Left renal cortex interstitium (tissue), 4 donors: ENCODE results near the gene PHAX. TPM values are rescaled to one million over a fixed set of nuclear protein-coding genes. Genes with fewer than 3 reads are reported as not detected.
"Not testable (repeated sequence)": the region's sequence is repeated elsewhere in the genome, so short reads cannot be mapped to it uniquely, and the experiment has no call there.

ENCODE experiments used
- DNase-seq, 4 donors: peaks; one replicate each; pipeline ENCODE4 v3.0.0-alpha.2; 2013; ENCODE audit warnings: low read depth in 4 of 4, low spot score in 2 of 4, missing footprints in 1 of 4
- polyA plus RNA-seq, 4 donors: library from polyadenylated mRNA; unstranded; fragments of 120-200 nt; gene quantifications; one replicate each; pipeline ENCODE4 v1.2.1, GENCODE V29; 2013; ENCODE audit not compliant: insufficient read length in 4 of 4

Gene PHAX
- polyA plus RNA-seq, 4 donors: 54.9 to 100.0 (median 74.8) TPM

DNA sequence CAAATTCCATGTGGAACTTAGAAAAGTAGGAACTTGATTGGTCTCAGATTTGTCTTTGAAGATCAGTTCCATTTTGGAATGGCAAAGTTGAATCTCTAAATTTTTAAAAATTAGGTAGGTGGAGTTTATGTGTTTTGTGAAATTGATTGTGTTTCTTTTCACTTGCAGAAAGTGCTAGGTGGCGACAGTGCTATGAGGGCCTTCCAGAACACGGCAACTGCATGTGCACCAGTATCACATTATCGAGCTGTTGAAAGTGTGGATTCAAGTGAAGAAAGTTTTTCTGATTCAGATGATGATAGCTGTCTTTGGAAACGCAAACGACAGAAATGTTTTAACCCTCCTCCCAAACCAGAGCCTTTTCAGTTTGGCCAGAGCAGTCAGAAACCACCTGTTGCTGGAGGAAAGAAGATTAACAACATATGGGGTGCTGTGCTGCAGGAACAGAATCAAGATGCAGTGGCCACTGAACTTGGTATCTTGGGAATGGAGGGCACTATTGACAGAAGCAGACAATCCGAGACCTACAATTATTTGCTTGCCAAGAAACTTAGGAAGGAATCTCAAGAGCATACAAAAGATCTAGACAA, 2.8 kb downstream of the PHAX start:
- DNase-seq: no peak

DNA sequence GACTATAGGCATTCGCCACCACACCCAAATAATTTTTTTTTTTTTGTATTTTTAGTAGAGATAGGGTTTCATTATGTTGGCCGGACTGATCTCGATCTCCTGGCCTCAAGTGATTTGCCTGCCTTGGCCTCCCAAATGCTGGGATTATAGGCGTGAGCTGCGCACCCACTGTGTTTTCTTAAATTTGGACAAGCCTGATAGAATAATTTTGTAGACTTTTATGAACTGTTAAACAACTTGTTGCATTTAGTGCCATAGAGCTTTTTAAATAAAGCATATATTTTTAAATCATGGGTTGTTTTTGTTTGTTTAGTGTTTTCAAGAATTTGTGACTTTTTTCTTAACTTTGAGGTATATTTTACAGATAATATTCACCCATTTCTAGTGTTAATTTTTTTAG, 4.8 kb downstream of the PHAX start:
- no peak for DNase-seq

DNA sequence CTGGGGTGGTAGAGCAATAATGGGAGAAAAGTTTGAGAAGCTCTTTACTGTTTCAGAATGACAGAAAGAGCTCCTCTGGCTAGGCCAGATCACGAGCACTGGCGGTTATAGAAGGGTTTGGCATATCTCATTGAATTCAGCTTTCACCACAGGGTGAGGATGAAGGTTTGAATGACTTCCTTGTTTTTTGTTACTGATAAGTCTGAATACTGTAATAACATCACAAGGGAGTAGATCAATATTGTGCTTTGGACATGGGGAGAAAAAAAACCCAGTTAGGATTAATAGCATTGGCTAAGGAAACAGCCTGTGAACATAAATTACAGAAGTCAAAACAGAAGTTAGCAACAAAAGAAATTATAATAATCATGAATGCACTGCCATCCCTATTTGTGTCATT, 9.4 kb downstream of the PHAX start:
- DNase-seq: no peak

DNA sequence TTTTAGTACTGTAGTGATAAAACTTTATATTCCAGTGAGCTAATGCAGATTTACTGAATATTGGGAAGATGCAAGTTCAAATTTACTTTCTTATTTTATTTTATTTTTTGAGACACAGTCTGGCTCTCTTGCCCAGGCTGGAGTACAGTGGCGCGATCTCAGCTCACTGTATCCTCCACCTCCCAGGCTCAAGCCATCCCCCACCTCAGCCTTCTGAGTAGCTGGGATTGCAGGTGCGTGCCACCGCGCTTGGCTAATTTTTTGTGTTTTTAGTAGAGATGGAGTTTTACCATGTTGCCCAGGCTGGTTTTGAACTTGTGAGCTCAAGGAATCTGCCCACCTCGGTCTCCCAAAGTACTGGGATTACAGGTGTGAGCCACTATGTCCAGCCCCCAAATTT, 9.9 kb downstream of the PHAX start:
- DNase-seq: no peak

DNA sequence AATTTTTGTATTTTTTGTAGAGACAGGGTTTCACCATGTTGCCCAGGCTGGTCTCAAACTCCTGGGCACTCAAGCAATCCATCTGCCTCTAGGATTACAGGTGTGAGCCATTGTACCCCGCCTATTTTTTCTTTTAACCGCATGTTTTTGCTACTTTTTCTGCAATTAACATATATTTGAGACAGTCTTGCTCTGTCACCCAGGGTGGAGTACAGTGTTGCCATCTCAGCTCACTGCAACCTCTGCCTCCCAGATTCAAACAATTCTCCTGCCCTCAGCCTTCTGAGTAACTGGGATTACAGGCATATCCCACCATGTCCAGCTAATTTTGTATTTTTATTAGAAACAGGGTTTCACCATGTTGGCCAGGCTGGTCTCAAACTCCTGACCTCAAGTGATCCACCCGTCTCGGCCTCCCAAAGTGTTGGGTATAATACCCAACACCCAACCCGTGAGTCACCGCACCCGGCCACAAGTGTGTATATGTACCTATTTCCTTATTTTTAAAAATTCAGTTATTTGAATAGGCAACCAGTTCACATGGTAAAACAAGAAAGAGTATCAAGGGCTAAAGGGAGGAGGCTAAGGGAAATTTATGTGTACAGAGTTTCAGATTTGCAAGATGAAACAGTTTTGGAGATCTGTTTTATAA, 13.3 kb downstream of the PHAX start:
- no peak for DNase-seq

DNA sequence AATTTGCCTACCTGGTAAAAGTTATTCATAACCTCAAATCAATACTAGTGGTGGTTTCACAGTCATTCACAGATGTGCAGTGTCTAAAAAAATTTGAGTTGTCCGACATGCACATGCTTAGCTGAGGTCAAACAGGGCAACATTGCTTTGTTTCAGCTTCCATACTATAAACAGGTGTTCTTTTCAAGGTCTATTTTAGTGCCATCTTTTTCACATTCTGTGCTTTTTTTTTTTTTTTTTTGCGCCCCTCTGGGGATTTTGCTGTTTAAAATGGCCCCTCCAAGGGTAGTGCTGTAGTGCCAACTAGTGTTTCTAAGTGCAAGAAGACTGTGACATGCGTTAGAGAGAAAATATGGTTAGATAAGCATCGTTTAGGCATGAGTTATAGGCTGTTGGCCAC, 14.5 kb downstream of the PHAX start:
- DNase-seq: no peak

DNA sequence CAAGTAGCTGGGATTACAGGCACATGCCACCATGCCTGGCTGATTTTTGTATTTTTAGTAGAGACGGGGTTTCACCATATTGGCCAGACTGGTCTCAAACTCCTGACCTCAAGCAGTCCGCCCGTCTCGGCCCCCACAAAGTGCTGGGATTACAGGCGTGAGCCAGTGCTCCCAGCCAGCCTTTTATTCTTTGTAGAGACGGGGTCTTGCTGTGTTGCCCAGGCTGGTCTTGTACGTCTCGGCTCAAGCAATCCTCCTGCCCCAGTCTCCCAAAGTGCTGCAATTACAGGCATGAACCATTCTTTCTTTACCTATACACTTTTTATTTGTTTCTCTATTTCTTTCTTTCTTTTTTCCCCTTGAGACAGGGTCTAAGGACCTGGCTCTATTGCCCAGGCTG, 16.9 kb downstream of the PHAX start:
- DNase-seq: not testable (repeated sequence)

DNA sequence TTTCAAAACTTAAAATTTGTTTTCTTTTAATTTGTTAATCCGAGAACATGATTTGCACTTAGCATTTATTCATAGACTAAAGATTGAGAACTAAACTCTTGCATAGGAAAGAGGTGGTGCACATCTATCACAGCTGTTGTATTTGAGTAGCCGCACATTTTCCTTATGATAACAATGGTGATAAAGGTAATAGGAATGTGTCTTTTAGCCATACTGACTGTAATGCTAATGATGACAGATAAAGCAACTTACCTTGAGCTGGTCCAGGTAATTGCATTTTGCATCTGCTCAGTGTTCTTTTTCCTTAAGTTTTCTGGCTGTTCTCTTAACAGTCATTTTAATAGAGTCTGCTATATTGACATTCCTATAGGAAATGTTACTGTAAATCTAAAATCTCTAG, 19.0 kb downstream of the PHAX start:
- no peak for DNase-seq

DNA sequence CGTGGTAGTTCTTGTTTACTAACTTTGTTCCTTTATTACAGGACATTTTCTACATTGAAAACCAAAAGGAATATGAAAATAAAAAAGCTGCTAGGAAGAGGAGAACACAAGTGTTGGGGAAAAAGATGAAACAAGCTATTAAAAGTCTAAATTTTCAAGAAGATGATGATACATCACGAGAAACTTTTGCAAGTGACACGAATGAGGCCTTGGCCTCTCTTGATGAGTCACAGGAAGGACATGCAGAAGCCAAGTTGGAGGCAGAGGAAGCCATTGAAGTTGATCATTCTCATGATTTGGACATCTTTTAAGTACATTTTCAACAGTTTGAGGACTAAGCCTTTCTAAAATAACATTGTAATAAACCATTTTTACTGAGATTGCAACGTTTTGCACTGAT, 23.8 kb downstream of the PHAX start:
- DNase-seq: no peak

DNA sequence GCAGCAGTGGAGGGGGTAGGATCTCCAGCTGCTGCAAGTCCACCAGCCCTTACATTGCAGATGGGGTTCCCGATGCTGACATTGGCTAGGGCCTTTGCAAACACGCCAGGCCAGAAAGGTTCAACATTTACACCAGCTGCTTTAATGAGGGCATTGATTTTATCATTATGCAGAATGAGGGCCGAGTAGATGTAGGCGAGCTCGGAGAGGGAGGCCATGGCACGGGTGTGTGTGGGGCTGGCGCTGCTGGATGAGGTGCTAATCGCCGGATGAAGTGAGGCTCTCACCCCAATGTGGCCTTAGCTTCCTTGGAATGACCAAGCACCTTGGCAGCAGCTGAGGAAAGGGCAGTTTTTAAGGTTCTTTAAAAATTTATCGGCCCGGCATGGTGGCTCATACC, 27.4 kb downstream of the PHAX start:
- DNase-seq: no peak

DNA sequence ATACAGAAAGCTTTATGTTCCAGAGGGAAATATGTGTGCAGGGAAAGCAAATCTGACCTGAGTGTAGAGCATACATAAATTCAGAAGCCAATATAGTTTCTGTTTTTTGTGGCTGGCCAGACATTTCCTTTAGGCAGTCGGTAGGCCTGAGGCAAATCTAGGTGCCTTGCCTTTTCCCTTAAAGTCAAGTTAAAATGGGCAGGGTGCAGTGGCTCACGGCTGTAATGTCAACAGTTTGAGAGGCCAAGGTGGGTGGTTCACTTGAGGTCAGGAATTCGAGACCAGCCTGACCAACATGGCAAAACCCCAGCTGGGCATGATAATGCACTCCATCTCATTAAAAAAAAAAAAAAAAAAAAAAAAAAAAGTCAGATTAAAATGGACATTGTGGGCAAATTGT, 31.2 kb downstream of the PHAX start:
- DNase-seq: no peak

DNA sequence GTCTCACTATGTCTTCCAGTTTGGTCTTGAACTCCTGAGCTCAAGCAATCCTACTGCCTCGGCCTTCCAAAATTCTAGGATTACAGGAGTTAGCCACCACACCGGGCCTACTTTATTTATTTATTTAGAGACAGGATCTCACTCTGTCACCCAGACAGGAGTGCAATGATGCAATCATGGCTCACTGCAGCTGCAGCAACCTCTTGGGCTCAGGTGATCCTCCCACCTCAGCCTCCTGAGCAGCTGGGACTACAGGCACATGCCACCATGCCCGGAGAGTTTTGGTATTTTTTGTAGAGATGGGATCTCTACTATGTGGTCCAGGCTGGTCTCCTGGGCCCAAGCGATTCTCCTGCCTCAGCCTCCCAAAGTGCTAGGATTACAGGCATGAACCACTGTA, 32.8 kb downstream of the PHAX start:
- no peak for DNase-seq

DNA sequence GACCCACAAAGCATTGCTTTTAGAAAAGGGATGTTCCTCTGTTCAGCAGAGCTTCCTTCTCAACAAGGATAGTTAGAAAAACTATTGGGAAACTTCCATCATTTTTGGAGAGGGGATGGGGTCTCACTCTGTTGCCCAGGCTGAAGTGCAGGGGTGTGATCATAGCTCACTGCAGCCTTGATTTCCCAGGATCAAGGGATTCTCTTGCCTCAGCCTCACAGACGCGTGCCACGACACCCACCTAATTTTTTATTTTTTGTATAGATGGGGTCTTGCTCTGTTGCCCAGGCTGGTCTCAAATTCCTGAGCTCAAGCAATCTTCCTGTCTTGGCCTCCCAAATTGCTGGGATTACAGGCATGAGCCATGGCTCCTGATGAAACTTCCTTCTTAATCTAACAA, 34.8 kb downstream of the PHAX start:
- DNase-seq: no peak

DNA sequence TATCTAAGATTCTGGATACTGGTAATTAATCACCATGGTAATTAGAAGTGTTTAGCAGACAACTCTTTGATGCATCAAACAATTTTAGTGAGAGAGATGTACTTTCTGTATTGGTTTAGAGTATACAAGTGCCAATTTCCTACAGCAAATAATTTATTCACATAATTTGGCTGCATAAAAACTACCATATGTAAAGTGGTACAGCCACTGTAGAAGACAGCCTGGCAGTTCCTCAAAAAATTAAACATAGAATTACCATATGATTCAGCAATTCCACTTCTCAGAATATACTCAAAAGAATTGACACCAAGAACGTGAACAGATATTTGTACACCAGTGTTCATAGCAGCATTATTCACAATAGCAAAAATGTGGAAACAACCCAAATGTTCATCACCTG, 36.2 kb downstream of the PHAX start:
- DNase-seq: no peak

DNA sequence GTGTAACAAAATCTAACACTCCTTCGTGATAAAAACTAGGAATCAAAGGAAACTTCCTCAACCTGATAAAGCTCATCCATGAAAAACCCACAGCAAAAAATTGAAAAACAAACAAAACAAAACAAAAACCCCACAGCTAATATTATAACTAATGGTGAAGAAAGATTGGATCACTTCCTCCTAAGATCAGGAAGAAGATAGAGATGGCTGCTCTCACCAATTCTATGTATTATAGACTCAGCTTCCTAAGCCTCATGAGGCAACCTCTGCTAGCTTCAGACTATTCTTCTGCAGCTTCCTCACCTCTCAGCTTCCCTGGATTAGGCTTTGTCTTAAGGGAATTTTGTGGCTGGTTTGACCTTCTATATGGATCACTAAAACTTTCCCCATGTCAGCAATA, 40.1 kb downstream of the PHAX start:
- no peak for DNase-seq

DNA sequence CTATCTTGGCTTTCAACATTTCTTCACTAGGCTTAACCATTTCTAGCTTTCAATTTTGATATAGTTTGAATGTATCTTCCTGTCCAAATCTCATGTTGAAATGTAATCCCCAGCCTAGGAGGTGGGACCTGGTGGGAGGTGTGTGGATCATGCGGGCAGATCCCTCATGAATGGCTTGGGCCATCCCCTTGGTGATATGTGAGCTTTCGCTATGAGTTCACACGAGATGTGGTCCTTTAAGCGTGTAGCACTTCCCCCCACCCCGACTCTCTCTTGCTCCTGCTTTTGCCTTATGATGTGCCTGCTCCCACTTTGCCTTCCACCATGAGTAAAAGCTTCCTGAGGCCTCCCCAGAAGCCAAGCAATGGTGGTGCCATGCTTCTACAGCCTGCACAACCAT, 40.6 kb downstream of the PHAX start:
- DNase-seq: no peak

DNA sequence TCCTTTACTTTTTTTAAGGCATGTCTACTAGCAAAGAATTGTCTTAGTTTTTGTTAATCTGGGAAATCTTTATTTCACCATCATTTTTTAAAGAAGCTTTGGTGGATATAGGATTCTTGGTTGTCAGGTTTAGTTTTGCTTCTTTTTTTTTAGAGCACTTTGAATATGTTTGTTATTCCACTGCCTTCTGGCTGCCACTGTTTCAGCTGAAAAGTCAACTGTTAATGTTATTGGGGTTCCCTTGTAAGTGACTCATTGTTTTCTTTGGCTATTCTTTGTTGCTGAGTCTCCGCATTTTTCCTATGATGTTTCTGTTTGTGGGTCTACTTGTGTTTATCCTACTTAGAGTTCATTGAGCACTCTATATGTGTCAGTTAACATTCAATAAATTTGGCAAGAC, 44.4 kb downstream of the PHAX start:
- DNase-seq: no peak

DNA sequence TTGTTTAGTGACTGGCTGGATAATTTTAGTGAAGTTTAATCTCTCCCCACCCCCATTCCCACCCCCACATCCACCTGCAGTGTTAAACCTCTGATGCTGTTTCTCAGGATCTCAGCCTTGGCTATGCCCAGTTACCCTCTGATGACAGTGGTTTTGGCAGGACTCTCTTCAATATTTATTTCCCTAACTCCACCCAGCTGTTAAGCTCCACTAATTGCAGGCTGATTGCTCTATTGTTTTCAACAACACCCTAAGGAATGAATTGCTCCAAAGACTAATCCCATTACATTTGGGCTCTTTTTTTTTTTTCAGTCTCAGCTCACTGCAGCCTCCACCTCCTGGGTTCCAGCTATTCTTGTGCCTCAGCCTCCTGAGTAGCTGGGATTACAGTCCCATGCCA, 46.3 kb downstream of the PHAX start:
- DNase-seq: no peak

DNA sequence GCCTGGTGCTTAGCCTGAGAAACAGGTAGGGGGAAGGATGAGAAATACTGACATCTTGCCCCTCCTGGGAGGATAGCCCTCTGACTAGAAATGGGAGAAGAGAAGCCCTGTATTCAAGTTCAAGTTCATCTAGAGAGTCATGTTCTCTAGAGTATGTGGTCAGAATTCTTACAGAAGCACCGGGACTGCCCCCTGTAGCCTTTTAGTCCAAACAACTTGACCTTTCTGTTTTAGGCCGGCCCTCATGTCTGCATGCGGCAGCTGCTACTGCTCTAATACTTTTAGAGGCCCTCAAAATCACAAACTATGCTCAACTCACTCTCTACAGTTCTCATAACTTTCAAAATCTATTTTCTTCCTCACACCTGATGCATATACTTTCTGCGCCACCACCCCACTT, 47.7 kb downstream of the PHAX start:
- DNase-seq: no peak

DNA sequence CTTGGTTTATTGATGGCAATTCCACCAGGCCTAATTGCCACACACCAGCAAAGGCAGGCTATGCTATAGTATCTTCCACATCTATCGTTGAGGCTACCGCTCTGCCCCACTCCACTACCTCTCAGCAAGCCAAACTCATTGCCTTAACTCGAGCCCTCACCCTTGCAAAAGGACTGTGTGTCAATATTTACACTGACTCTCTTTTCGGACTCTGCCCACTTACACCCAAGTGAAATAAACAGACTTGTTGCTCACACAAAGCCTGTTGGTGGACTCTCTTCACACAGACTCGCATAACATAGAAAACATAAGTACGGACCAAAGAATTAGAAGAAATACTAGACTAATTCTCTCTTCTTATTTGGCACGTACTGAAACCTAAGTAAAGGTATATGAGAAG, 48.3 kb downstream of the PHAX start:
- DNase-seq: not testable (repeated sequence)

DNA sequence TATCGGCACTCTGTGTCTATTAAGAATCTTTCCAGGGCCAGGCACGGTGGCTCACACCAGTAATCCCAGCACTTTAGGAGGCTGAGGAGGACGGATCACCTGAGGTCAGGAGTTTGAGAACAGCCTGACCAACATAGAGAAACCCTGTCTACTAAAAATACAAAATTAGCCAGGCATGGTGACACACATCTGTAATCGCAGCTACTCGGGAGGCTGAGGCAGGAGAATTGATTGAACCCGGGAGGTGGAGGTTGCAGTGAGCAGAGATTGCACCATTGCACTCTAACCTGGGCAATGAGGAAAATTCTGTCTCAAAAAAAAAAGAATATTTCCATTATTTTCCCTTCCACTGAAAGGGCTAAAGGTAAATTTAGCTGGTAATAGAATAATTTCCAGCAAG, 49.0 kb downstream of the PHAX start:
- not testable (repeated sequence) for DNase-seq

DNA sequence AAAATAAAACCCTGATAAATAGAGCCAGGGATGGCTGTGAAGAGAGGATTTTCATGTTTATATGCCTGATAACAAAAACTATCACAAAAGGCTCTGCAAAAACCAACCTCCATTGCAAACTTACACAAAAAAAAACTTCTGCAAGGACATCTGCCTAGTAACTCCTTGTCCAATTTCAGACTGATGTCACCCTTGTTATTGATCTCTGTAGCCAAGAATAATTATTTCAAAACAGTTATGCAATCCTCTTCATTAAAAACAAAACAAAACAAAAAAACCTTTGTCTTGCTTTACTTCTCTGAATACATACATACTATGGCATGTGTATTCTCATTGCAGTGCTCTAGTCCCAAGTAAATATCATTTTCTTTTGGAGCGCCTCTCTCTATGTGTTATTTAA, 49.7 kb downstream of the PHAX start:
- DNase-seq: no peak

DNA sequence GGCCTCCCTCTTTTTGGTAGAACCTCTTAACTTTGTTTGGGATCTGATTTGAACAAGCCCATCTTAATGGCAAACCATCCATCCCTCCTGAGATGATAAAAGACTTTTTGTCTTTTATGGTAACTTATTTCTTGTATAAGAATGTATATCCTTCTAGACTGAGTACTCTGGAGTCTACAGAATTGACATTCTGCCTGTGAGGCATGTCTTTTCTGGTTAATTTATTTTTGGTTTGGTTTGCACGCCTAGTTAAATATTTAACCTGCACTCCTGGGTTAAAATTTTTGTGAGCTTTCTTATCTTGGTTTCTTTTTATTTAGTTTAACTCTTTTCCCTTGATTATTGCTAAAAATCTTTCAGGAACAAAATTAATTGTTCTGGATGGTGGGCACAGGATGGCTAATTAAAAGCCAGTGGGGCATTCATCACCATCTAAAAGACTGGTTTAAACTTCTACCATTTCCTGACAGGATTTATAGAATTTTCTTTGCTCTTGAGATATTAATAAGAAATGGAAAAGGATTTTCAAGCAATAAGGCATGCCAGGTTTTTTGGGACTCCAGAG, 50.3 kb downstream of the PHAX start:
- DNase-seq: no peak
